Kidney (tissue), 14 donors: ENCODE data around the gene SUV39H2. TPM values are rescaled to one million over a fixed set of nuclear protein-coding genes. Genes with fewer than 3 reads are reported as not detected.

Experiments used
- DNase-seq, 5 donors: peaks; one replicate each; pipeline ENCODE4 v3.0.0-alpha.2; 2013 to 2020
- FAIRE-seq: peaks from 2 replicates; lab custom pipeline; 2012; peaks lifted over from hg19 to GRCh38; lab: Jason Lieb, UNC
- H3K27ac ChIP-seq, 2 donors: one replicate each; pipeline ENCODE4 v1.7.0; 2013; ENCODE audit warnings: low read depth in 2 of 2, low read length in 2 of 2, inconsistent platforms in 1 of 2
- H3K27me3 ChIP-seq: one replicate; pipeline ENCODE4 v1.7.1; 2013; ENCODE audit warnings: low read length, inconsistent platforms; ENCODE audit not compliant: control insufficient read depth, insufficient read depth
- H3K36me3 ChIP-seq, 3 donors: one replicate each; pipeline versions ENCODE4 v1.7.0 to v1.7.1; 2013; ENCODE audit warnings: low read length in 3 of 3, control low read depth in 1 of 3, inconsistent platforms in 1 of 3; ENCODE audit not compliant: insufficient read depth in 3 of 3, control insufficient read depth in 2 of 3
- H3K4me1 ChIP-seq, 3 donors: one replicate each; pipeline versions ENCODE4 v1.7.0 to v1.7.1; 2013; ENCODE audit warnings: low read length in 3 of 3, inconsistent platforms in 1 of 3, low read depth in 1 of 3; ENCODE audit not compliant: control insufficient read depth in 2 of 3, insufficient read depth in 2 of 3
- H3K4me3 ChIP-seq, 3 donors: one replicate each; pipeline versions ENCODE4 v1.7.0 to v1.8.1; 2013; ENCODE audit warnings: low read length in 3 of 3, control low read depth in 1 of 3, inconsistent platforms in 1 of 3
- H3K9ac ChIP-seq, 3 donors: one replicate each; pipeline versions ENCODE4 v1.7.0 to v1.7.1; 2013; ENCODE audit warnings: low read length in 3 of 3, control low read depth in 1 of 3, inconsistent platforms in 1 of 3
- H3K9me3 ChIP-seq, 3 donors: one replicate each; pipeline versions ENCODE4 v1.7.0 to v1.7.1; 2013; ENCODE audit warnings: low read length in 3 of 3, control low read depth in 1 of 3, inconsistent platforms in 1 of 3; ENCODE audit not compliant: control insufficient read depth in 2 of 3, insufficient read depth in 1 of 3
- intact Hi-C: fragments of 100-400 bp; cut with DNase I; formaldehyde crosslinking; loops from one replicate; pipeline ENCODE4 v1.11.1; 2022
- polyA plus RNA-seq: library from polyadenylated mRNA; stranded (reverse); fragments of 350-450 nt; fragmentation: Illumina TruSeq; extraction: RNeasy Lipid Tissue Mini Kit (QIAGEN cat#74804); gene quantifications from one replicate; pipeline ENCODE4 v1.2.3, GENCODE V29; 2014; ENCODE audit warnings: low read depth, low replicate concordance; ENCODE audit not compliant: insufficient read depth
- total RNA-seq: library from RNA; stranded (reverse); fragmentation: NEBNext Ultra II Directional; extraction: Animal tissue kit (Norgen Biotek cat#: 25700); gene quantifications from one replicate; pipeline ENCODE4 v1.2.1, GENCODE V29; 2021
- TF ChIP-seq, protein P1 (sequence below): IDR thresholded peaks from 3 replicates; pipeline ENCODE4 v1.5.1; 2012; ENCODE audit warnings: mild to moderate bottlenecking, moderate library complexity, borderline replicate concordance; ENCODE audit not compliant: insufficient read depth; ENCODE audit errors: extremely low read depth
- donor health status: control.
- donor health status: control.
- donor health status: control.
- donor health status: control.
- donor health status: control.
- donor health status: DM: yes; HTN: yes; CAD: no.
- donor health status: Normal renal cell carcinoma (clear cell type).

Gene SUV39H2
- total and polyA plus RNA-seq, 2 donors from 2014 or later = 3.8 to 5.1 TPM

GRCh38 chr10:14953424-14954000 is 74.8 kb downstream of the SUV39H2 start:
- Histone ChIP-seq H3K9me3 (no peaks in the 10 kb centered on the region), H3K9ac (peak overlapping the region; percentile 63 to 96 (median 74)), H3K4me1 (peaks cover 0 to 7% (median 3%) of the 10 kb centered on the region in 3 donors), H3K27me3 (no peaks in the 10 kb centered on the region), H3K36me3 (no peaks in the 10 kb centered on the region), H3K4me3 (peak overlapping the region; percentile 69 to 93 (median 89)), H3K27ac (peak overlapping the region; percentile 77 to 80)
- DNase-seq (peak in 3 of 5 donors; percentile 55 to 83 (median 79)), FAIRE-seq (no peak)
- intact Hi-C loops = no loop called here
- TF ChIP-seq, protein P1, sequence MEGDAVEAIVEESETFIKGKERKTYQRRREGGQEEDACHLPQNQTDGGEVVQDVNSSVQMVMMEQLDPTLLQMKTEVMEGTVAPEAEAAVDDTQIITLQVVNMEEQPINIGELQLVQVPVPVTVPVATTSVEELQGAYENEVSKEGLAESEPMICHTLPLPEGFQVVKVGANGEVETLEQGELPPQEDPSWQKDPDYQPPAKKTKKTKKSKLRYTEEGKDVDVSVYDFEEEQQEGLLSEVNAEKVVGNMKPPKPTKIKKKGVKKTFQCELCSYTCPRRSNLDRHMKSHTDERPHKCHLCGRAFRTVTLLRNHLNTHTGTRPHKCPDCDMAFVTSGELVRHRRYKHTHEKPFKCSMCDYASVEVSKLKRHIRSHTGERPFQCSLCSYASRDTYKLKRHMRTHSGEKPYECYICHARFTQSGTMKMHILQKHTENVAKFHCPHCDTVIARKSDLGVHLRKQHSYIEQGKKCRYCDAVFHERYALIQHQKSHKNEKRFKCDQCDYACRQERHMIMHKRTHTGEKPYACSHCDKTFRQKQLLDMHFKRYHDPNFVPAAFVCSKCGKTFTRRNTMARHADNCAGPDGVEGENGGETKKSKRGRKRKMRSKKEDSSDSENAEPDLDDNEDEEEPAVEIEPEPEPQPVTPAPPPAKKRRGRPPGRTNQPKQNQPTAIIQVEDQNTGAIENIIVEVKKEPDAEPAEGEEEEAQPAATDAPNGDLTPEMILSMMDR = no peak

Other genes with a start within 250 kb of the SUV39H2 start
- gene FAM107B, start 104.0 kb upstream of the SUV39H2 start, total RNA-seq = 105 TPM
- 122 TPM for gene FAM107B, start 104.0 kb upstream of the SUV39H2 start, polyA plus RNA-seq
- gene CDNF, start 40.8 kb upstream of the SUV39H2 start, total RNA-seq = 2.1 TPM
- gene CDNF, start 40.8 kb upstream of the SUV39H2 start, polyA plus RNA-seq = 2.3 TPM
- gene HSPA14, start 40.6 kb upstream of the SUV39H2 start, total RNA-seq = 10.4 TPM
- 9.7 TPM for gene HSPA14, start 40.6 kb upstream of the SUV39H2 start, polyA plus RNA-seq
- 9.5 TPM for gene MSANTD7, start 40.6 kb upstream of the SUV39H2 start, total RNA-seq
- gene MSANTD7, start 40.6 kb upstream of the SUV39H2 start, polyA plus RNA-seq = 2.8 TPM
- gene DCLRE1C, start 75.2 kb downstream of the SUV39H2 start, total RNA-seq = 17.0 TPM
- 2.0 TPM for gene DCLRE1C, start 75.2 kb downstream of the SUV39H2 start, polyA plus RNA-seq
- not detected for gene MEIG1, start 80.5 kb downstream of the SUV39H2 start, total RNA-seq
- gene MEIG1, start 80.5 kb downstream of the SUV39H2 start, polyA plus RNA-seq = 1.4 TPM
- gene OLAH, start 165.1 kb downstream of the SUV39H2 start, total RNA-seq = 0.50 TPM
- 0.52 TPM for gene OLAH, start 165.1 kb downstream of the SUV39H2 start, polyA plus RNA-seq
- 0.50 TPM for gene ACBD7, start 209.9 kb downstream of the SUV39H2 start, total RNA-seq
- 0.56 TPM for gene ACBD7, start 209.9 kb downstream of the SUV39H2 start, polyA plus RNA-seq
- 18.1 TPM for gene RPP38, start 218.5 kb downstream of the SUV39H2 start, total RNA-seq
- 20.1 TPM for gene RPP38, start 218.5 kb downstream of the SUV39H2 start, polyA plus RNA-seq